Uterus (tissue), 2 donors: Measurements from ENCODE around the gene SAYSD1.

Source experiments
- POLR2A ChIP-seq, 2 donors: fragments of 450-650 bp; IDR thresholded peaks; one replicate each; pipeline ENCODE4 v1.6.1; 2016; ENCODE audit warnings: antibody characterized with exemption in 2 of 2, mild to moderate bottlenecking in 1 of 2, moderate library complexity in 1 of 2
- TF ChIP-seq, protein P1 (sequence below), 4 experiments: fragments of 200-600 bp in 2 of 4; fragments of 450-650 bp in 2 of 4; sonication (generic) in 2 of 4; IDR thresholded peaks; one replicate each; pipeline ENCODE4 v1.5.1; 2016 to 2019; ENCODE audit warnings: antibody characterized with exemption in 4 of 4, mild to moderate bottlenecking in 2 of 4, moderate library complexity in 1 of 4

GRCh38 chr6:39056191-39056590, 58.8 kb downstream of the SAYSD1 start:
- TF ChIP-seq, protein P1, sequence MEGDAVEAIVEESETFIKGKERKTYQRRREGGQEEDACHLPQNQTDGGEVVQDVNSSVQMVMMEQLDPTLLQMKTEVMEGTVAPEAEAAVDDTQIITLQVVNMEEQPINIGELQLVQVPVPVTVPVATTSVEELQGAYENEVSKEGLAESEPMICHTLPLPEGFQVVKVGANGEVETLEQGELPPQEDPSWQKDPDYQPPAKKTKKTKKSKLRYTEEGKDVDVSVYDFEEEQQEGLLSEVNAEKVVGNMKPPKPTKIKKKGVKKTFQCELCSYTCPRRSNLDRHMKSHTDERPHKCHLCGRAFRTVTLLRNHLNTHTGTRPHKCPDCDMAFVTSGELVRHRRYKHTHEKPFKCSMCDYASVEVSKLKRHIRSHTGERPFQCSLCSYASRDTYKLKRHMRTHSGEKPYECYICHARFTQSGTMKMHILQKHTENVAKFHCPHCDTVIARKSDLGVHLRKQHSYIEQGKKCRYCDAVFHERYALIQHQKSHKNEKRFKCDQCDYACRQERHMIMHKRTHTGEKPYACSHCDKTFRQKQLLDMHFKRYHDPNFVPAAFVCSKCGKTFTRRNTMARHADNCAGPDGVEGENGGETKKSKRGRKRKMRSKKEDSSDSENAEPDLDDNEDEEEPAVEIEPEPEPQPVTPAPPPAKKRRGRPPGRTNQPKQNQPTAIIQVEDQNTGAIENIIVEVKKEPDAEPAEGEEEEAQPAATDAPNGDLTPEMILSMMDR (IDR thresholded peaks at IDR 0.05): no peak
- no peak for TF ChIP-seq POLR2A (IDR thresholded peaks at IDR 0.05)
